Activated T-cell treated with anti-CD3 and anti-CD28 coated beads, Interleukin-2, amount 50 U/mL, for 4 hours (primary cell): Measurements from ENCODE around the gene SCYL2. TPM values are rescaled to one million over a fixed set of nuclear protein-coding genes. Genes with fewer than 3 reads are reported as not detected.
"Not testable (repeated sequence)": the region's sequence is repeated elsewhere in the genome, so short reads cannot be mapped to it uniquely, and the experiment has no call there.

ENCODE experiments used
- ATAC-seq, 2 donors: fragments of 200-7000 bp; cut with Tn5 transposase; one replicate each; pipeline ENCODE4 v1.10.0; 2021
- DNase-seq: peaks from one replicate; pipeline ENCODE4 v3.0.0-alpha.2; 2020
- H3K27me3 Mint-ChIP-seq: one replicate; pipeline ENCODE4 v1.8.0; 2021; ENCODE audit warnings: low read depth, mixed read lengths
- H3K36me3 Mint-ChIP-seq: one replicate; pipeline ENCODE4 v1.8.0; 2022; ENCODE audit warnings: mixed read lengths; ENCODE audit not compliant: insufficient read depth
- H3K4me1 Mint-ChIP-seq: one replicate; pipeline ENCODE4 v1.8.0; 2021; ENCODE audit warnings: low read depth, mixed read lengths
- H3K4me3 Mint-ChIP-seq: one replicate; pipeline ENCODE4 v1.8.0; 2021; ENCODE audit warnings: mild to moderate bottlenecking, moderate library complexity, mixed read lengths
- H3K9me3 Mint-ChIP-seq: one replicate; pipeline ENCODE4 v1.8.0; 2021; ENCODE audit warnings: mixed read lengths
- total RNA-seq, 3 donors: library from RNA; stranded (reverse); gene quantifications; one replicate each; pipeline ENCODE4 v1.2.1, GENCODE V29; 2021

SCYL2 gene
- 10 to 100 TPM; 32.2 to 37.5 (median 34.4) TPM for total RNA-seq

- Mint-ChIP-seq H3K36me3 (peaks cover 2% of the 10 kb centered on the region), H3K27me3 (no peaks in the 10 kb centered on the region), H3K4me1 (peaks cover 28% of the 10 kb centered on the region), H3K4me3 (peak within 1 kb of the TSS; percentile 98), H3K9me3 (no peaks in the 10 kb centered on the region)
- DNase-seq: peak; percentile 93
- ATAC-seq: peak; percentile 94 to 96
Measured at GRCh38 chr12:100266835-100267602, at the start of gene SCYL2, which contains the start of gene DEPDC4. Gene SCYL2, plus strand, starts transcription at chr12:100267177. Its CDS starts 15,794 bp downstream, at chr12:100282971. Gene DEPDC4, minus strand, starts transcription at chr12:100267079. Its CDS starts 3 bp downstream, at chr12:100267076.

- no peak for ATAC-seq
- Mint-ChIP-seq H3K4me3 (no peak overlapping the region), H3K9me3 (no peaks in the 10 kb centered on the region), H3K27me3 (no peaks in the 10 kb centered on the region), H3K4me1 (no peaks in the 10 kb centered on the region), H3K36me3 (peaks cover 42% of the 10 kb centered on the region)
- no peak for DNase-seq
Measured at GRCh38 chr12:100219328-100220109, 47.5 kb upstream of the SCYL2 start.

- no peak overlapping the region for H3K4me3 Mint-ChIP-seq
Measured at GRCh38 chr12:100221523-100221922, 45.5 kb upstream of the SCYL2 start.

GRCh38 chr12:100222173-100222572, 44.8 kb upstream of the SCYL2 start:
- DNase-seq, H3K4me1 Mint-ChIP-seq, H3K4me3 Mint-ChIP-seq, H3K9me3 Mint-ChIP-seq, H3K27me3 Mint-ChIP-seq, ATAC-seq: not testable (repeated sequence)
- peaks cover 39% of the 10 kb centered on the region for H3K36me3 Mint-ChIP-seq

More at GRCh38 chr12:100221523-100221922, 45.5 kb upstream of the SCYL2 start:
- peaks cover 42% of the 10 kb centered on the region for H3K36me3 Mint-ChIP-seq
- no peaks in the 10 kb centered on the region for H3K4me1 Mint-ChIP-seq
- no peaks in the 10 kb centered on the region for H3K9me3 Mint-ChIP-seq
- ATAC-seq (no peak), DNase-seq (no peak)
- no peaks in the 10 kb centered on the region for H3K27me3 Mint-ChIP-seq

GRCh38 chr12:100225491-100225890, 41.5 kb upstream of the SCYL2 start:
- Mint-ChIP-seq H3K27me3 (no peaks in the 10 kb centered on the region), H3K4me1 (no peaks in the 10 kb centered on the region), H3K9me3 (no peaks in the 10 kb centered on the region), H3K4me3 (no peak overlapping the region), H3K36me3 (peaks cover 28% of the 10 kb centered on the region)
- ATAC-seq (no peak), DNase-seq (no peak)

GRCh38 chr12:100229036-100229635, 37.8 kb upstream of the SCYL2 start:
- H3K4me3 Mint-ChIP-seq: no peak overlapping the region
- no peaks in the 10 kb centered on the region for H3K9me3 Mint-ChIP-seq
- ATAC-seq (no peak), DNase-seq (no peak)
- H3K36me3 Mint-ChIP-seq: peaks cover 12% of the 10 kb centered on the region
- no peaks in the 10 kb centered on the region for H3K4me1 Mint-ChIP-seq
- H3K27me3 Mint-ChIP-seq: no peaks in the 10 kb centered on the region

- H3K4me3 Mint-ChIP-seq: no peak overlapping the region
- peaks cover 10% of the 10 kb centered on the region for H3K36me3 Mint-ChIP-seq
- ATAC-seq (no peak), DNase-seq (no peak)
- no peaks in the 10 kb centered on the region for H3K4me1 Mint-ChIP-seq
- H3K27me3 Mint-ChIP-seq: no peaks in the 10 kb centered on the region
- H3K9me3 Mint-ChIP-seq: no peaks in the 10 kb centered on the region
Measured at GRCh38 chr12:100229876-100230275, 37.1 kb upstream of the SCYL2 start.

- H3K9me3 Mint-ChIP-seq, DNase-seq, H3K4me3 Mint-ChIP-seq, H3K27me3 Mint-ChIP-seq, H3K36me3 Mint-ChIP-seq, H3K4me1 Mint-ChIP-seq, ATAC-seq: not testable (repeated sequence)
Measured at GRCh38 chr12:100231873-100232272, 35.1 kb upstream of the SCYL2 start.

GRCh38 chr12:100234166-100234565, 32.8 kb upstream of the SCYL2 start:
- ATAC-seq (no peak), DNase-seq (no peak)
- no peaks in the 10 kb centered on the region for H3K4me1 Mint-ChIP-seq
- H3K9me3 Mint-ChIP-seq: no peaks in the 10 kb centered on the region
- no peak overlapping the region for H3K4me3 Mint-ChIP-seq
- no peaks in the 10 kb centered on the region for H3K36me3 Mint-ChIP-seq
- no peaks in the 10 kb centered on the region for H3K27me3 Mint-ChIP-seq

GRCh38 chr12:100234591-100235304, 32.2 kb upstream of the SCYL2 start:
- DNase-seq (no peak), ATAC-seq (no peak)
- Mint-ChIP-seq H3K9me3 (no peaks in the 10 kb centered on the region), H3K4me1 (no peaks in the 10 kb centered on the region), H3K27me3 (no peaks in the 10 kb centered on the region), H3K4me3 (no peak overlapping the region), H3K36me3 (no peaks in the 10 kb centered on the region)

- no peaks in the 10 kb centered on the region for H3K36me3 Mint-ChIP-seq
- ATAC-seq: no peak
- H3K4me3 Mint-ChIP-seq: no peak overlapping the region
- no peaks in the 10 kb centered on the region for H3K9me3 Mint-ChIP-seq
- DNase-seq: no peak
- no peaks in the 10 kb centered on the region for H3K4me1 Mint-ChIP-seq
- H3K27me3 Mint-ChIP-seq: no peaks in the 10 kb centered on the region
Measured at GRCh38 chr12:100238801-100239200, 28.2 kb upstream of the SCYL2 start.

- no peaks in the 10 kb centered on the region for H3K9me3 Mint-ChIP-seq
- no peak overlapping the region for H3K4me3 Mint-ChIP-seq
- no peaks in the 10 kb centered on the region for H3K27me3 Mint-ChIP-seq
- no peaks in the 10 kb centered on the region for H3K36me3 Mint-ChIP-seq
- DNase-seq (no peak), ATAC-seq (no peak)
- H3K4me1 Mint-ChIP-seq: no peaks in the 10 kb centered on the region
Measured at GRCh38 chr12:100239589-100239988, 27.4 kb upstream of the SCYL2 start.

GRCh38 chr12:100243137-100243536, 23.8 kb upstream of the SCYL2 start:
- no peak overlapping the region for H3K4me3 Mint-ChIP-seq
- DNase-seq (no peak), ATAC-seq (no peak)
- H3K27me3 Mint-ChIP-seq: no peaks in the 10 kb centered on the region
- H3K36me3 Mint-ChIP-seq: no peaks in the 10 kb centered on the region
- H3K4me1 Mint-ChIP-seq: no peaks in the 10 kb centered on the region
- no peaks in the 10 kb centered on the region for H3K9me3 Mint-ChIP-seq

- DNase-seq (no peak), ATAC-seq (no peak)
- no peaks in the 10 kb centered on the region for H3K36me3 Mint-ChIP-seq
- no peaks in the 10 kb centered on the region for H3K9me3 Mint-ChIP-seq
- no peak overlapping the region for H3K4me3 Mint-ChIP-seq
- H3K4me1 Mint-ChIP-seq: no peaks in the 10 kb centered on the region
- H3K27me3 Mint-ChIP-seq: no peaks in the 10 kb centered on the region
Measured at GRCh38 chr12:100247765-100248164, 19.2 kb upstream of the SCYL2 start.
